NCI-H2171 (cell line): ENCODE data around the gene RAB43.
A peak's percentile ranks its signal among the peaks of the same experiment; 100 is the strongest.
"Not testable (repeated sequence)": the region's sequence is repeated elsewhere in the genome, so short reads cannot be mapped to it uniquely, and the experiment has no call there.

Source experiments
- DNase-seq: peaks from one replicate; lab custom pipeline; 2025; lab: John Stamatoyannopoulos, UW

The RAB43 gene

DNA sequence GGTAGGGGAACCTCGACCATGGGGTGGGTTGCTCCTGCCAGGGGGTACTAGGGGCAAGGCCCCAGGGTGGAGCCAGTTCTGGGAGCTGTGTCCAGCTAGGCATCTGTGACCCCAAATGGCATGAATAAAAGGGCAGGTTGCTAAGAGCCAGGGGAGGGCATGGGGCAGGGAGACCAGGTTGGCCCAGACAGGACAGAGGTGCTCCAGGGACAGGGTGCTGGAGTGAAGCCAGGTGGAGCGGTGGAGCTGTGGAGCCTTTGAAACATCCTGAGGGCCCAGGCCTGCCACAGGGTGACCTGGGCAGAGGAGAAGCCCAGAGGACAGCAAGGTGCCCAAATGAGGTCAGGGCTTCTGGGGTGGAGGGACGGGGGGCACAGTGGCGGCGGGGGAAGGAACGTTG, 33.3 kb downstream of the RAB43 start:
- not testable (repeated sequence) for DNase-seq

DNA sequence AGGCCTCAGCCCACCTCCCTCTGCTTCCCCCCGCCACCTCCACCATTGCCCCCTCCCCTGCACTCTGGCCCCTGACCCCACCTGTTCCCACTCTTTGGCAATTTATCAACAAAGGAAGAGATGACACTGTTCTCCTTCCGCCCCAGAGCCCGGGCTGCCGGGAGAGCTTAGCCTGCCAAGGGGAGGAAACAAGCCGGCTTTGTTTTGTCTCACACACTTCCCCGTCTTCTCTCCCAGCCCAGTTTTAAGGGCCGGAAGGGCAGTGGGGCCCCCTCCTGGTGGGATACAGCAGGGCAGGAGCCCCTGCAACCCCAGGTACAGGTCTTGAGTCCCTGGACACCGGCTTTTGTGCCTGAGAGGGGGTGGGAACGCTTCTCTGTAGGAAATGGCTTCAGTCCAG, 33.7 kb downstream of the RAB43 start:
- not testable (repeated sequence) for DNase-seq

DNA sequence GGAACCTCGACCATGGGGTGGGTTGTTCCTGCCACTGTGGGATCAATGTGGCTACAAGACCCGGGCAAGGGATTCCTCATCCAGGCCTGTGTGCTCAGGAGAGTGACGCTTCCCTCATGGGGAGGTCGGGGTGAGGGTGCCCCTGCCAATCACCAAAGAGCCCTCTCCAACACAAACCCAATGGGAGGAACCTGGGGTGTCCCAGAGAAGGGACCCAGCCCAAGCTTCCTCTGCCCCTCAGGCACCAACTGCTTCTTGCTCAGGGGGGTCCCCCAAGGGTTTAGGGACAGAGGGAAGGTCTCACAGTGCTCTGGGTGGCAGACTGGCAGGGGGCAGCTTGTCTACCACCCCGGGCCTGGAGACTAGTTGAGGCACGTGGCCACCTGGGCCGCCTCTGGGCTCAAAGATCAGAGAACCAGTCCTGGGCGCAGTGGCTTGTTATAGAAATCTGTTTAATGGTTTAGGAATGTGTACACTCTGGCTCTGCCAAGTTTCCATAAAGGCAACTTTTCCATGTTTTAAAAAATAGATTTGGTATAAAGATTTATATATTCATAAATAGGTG, 34.4 kb downstream of the RAB43 start:
- no peak for DNase-seq

DNA sequence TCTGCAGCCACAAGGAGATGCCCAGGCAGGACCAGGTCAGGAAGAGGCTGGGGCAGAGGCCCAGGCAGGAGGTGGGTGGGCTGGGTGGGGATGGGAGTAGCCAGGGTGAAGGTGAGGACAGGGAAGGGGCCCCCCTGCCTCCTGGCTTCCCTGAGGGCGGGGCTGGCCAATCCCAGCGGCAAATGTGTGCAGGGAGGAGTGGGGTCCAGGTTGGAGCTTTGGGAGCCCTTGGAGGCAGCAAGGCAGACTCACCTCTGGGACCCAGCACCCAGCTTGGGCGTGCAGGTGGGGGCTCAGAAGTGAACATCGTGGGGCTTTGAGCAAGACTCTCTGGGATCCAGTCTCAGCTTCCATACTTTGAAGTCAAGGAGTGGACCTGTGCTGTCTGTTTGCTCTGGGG, 35.8 kb downstream of the RAB43 start:
- DNase-seq: no peak

DNA sequence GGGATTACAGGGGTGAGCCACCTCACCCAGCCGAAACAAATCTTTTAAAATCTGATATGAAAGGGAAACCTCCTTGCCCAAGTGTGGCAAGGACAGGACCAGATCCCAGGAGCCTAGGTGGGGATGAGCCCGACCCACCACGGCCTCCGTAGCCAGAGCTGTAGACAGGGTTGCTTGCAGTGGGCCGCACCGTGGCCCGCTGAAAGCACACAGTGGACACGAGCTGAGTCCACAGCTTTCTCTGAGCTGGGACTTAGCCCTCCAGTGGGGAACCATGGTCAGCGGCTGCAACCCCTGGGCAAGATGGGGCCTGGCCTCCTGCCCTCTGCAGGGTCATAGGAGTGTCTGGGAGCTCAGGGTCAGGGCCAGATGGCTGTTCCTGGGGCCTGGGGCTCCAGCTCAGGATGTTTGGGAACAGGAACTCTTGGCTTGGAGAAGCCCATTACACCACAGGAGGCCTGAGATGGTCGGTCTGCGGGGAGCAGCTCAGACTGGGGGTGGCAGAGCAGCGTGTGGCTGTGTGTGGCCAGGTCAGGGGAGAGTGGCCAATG, 36.4 kb downstream of the RAB43 start:
- no peak for DNase-seq

DNA sequence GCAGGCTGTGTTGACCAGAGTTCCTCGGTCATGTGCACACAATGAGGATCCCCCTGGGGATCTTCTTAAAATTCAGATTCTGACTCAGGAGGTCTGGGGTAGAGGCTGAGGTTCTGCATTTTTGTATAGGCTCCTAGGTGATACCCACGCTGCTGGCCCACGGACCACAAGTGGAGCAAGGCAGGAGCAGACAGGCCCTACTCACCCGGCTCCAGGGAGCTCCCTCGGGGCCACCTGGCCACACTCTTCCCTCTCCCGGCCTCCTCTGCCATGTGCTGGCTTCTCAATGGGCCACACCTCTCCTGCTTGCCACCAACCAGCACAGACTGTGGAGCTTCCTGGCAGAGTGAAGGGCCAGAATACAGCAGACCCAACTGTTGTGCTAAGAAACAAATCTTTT, 37.1 kb downstream of the RAB43 start:
- no peak for DNase-seq

DNA sequence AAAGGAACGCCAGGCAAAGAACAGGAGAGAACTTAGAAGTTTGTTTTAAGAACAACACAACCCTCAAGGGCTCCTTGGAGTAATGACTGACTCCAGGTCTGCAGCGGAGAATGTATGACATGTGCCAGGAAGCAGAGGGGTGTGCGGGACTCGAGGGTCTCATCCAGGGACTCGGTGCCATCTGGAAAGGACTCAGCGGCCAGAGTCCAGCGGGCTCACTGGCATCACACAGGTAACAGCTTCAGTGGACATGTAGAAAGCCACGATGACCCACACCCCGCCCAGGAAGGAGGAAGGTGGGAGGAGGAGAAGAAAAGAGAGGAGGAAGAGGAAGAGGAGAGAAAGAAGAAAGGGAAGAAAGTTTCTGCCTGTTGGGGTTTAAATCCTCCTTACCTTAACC, 39.6 kb downstream of the RAB43 start:
- DNase-seq: no peak

DNA sequence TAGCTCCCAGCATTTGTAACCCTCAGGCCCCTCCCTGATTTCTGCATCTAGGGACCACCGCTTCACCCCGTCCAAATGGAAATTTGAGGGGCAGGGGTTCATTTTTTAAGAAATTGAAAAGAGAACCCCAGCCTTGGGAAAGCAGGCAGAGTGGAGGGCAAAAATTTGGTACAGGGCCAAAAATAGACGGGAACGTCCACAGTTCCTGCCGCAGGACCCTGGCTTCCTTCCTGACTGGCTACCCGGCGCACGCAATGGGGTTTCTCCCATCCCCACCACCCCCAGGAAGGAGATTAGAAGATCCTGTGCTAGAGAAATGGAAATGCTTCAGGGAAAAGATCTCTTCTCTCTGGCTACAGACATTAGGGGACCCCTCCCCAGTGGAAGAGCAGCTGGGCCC, 40.1 kb downstream of the RAB43 start:
- no peak for DNase-seq

DNA sequence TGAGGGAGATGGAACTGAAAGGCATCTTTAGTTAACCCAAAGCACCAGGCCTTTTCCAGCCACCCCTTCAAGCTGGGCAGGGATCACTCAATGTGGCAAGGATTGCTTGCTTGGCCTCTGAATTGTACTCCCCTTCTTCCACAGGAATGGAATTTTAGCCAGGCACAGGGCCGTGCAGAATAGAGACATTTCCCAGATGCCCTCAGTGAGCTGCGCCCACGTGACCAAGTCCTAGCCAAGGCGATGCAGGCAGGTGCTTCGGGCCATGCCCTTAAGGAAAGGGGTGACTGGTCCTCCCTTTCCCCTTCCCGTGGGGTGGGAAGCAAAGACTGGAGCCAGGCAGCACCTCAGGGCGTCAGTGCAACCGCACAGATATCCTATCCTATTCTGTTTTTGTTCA, 43.1 kb downstream of the RAB43 start:
- DNase-seq: no peak

DNA sequence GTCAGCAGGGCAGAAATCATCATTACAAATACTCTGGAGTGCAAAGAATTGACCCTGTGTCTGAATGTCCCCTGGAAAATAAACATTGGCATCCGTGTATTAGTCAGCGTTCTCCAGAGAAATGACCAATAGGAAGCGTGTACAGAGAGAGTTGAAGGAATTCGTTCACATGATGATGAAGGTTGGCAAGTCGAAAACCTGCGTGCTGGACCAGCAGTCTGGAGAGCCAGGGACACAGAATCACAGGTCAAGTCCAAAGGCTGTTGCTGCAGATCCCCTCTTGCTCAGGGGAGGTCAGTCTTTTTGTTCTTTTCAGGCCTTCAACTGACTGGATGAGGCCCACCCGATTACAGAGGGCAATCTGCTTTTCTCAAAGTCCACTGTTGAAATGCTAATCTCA, 44.4 kb downstream of the RAB43 start:
- no peak for DNase-seq

DNA sequence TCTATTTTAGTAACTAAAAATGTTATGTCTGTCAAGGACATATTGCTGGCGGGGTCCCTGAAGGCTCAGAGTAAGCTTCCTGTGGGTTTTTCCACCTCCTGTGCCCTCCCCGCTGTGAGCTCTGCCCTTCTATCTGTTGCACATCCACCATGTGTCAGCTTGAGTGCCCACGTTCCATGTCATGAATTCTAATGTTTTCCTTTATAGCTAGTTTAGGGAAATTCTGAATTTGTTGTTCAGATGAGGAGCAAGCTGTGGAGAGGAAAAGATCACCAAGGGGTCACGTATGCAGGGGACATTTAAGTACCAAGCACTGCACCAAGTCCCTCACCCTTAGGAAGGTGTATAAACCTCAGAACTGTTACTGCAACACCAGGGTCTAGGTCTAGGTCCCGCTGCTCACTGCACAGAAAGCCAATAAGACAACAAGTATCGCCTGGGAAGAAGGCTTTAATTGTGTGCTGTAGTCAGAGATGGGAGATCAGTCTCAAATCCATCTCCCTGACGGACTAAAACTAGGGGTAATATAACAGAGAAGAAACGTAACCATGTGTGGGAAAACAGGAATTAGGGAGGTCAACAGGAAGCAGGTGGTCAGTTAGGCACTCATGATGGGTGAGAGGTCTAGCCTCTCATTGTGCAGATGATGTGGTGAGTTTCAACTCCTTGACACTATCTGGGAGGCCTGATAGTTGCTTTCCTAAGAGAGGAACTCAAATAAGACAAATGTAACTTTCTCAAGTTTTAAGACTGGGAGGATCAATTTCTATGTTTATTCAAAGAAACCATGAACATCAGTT, 51.3 kb downstream of the RAB43 start:
- no peak for DNase-seq

DNA sequence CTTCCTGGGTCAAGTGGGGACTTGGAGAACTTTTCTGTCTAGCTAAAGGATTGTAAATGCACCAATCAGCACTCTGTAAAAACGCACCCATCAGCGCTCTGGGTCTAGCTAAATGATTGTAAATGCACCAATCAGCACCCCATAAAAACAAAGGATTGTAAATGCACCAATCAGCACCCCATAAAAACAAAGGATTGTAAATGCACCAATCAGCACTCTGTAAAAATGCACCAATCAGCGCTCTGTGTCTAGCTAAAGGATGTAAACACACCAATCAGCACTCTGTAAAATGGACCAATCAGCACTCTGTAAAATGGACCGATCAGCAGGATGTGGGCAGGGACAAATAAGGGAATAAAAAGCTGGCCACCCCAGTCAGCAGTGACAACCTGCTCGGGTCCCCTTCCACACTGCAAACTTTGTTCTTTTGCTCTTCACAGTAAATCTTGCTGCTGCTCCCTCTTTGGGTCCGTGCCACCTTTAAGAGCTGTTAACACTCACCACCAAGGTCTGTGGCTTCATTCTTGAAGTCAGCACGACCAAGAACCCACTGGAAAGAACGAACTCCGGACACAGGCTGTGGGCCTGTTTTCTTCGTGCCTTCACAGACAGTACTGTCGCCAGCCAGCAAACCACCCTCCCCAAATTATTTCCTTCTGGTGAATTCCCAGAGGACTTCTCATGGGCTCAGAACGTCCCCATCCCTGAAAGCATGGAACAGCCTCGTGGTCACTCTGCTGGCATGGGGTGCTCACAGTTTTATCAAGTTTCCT, 52.1 kb downstream of the RAB43 start:
- not testable (repeated sequence) for DNase-seq

DNA sequence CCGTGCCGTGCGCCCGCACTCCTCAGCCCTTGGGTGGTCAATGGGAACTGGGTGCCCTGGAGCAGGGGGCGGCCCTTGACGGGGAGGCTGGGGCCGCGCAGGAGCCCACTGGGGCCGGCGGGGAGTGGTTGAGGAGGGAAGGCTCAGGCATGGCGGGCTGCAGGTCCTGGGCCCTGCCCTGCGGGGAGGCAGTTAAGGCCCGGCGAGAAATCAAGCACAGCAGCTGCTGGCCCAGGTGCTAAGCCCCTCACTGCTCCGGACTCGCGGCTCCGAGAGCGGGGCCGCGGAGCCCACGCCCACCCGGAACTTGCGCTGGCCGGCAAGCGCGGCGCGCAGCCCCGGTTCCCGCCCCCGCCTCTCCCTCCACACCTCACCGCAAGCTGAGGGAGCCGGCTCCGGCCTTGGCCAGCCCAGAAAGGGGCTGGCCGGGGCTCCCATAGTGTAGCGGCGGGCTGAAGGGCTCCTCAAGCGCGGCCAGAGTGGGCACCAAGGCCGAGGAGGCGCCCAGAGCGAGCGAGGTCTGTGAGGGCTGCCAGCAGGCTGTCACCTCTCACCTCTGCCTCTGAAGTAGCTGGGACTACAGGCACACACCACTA, 53.2 kb downstream of the RAB43 start:
- no peak for DNase-seq

DNA sequence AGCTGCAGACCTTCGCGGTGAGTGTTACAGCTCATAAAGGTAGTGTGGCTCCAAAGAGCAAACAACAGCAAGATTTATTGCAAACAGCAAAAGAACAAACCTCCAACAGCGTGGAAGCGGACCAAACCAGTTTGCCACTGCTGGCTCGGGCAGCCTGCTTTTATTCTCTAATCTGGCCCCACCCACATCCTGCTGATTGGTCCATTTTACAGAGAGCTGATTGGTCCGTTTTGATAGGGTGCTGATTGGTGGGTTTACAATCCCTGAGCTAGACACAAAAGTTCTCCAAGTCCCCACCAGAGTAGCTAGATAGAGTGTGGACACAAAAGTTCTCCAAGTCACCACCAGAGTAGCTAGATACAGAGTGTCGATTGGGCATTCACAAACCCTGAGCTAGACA, 53.9 kb downstream of the RAB43 start:
- DNase-seq: not testable (repeated sequence)

DNA sequence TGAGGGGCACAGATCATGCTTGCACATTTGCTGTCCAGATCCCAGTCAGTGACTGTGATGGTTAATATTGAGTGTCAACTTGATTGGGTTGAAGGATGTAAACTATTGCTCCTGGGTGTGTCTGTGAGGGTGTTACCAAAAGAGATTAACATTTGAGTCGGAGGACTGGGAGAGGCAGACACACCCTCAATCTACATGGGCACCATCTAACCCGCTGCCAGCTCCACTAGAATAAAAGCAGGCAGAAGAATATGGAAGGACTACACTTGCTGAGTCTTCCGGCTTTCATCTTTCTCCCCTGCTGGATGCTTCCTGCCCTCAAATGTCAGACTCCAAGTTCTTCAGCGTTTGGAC, 55.9 kb downstream of the RAB43 start:
- DNase-seq: no peak

DNA sequence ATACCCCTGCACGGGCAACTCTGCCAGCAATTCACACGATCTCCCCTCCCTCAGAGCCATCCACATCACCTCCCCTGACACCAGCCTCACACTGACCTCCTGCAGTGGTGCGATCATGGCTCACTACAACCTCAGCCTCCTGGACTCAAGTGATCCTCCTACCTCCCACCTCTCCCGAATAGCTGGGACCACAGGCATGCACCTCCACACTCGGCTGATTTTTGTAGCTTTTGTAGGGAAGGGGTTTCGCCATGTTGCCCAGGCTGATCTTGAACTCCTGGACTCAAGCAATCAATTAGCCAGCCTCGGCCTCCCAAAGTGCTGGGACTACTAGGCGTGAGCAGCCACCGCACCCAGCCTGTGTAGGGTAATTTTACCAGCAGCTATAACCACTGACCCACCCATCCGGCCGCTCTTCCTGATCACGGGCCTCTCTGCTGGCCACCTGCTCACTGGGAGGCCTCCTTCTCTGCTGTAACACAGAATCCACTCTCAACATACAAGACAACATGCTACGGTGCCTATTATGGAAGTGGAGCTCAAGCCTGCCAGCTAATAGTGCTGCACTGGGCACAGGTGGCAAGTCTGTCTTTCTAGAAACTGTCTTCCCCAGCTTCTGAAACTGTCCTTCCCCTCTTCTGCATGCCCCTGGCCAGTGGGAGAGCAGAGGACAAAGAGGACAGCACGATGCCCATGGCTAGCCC, 56.4 kb downstream of the RAB43 start:
- no peak for DNase-seq

DNA sequence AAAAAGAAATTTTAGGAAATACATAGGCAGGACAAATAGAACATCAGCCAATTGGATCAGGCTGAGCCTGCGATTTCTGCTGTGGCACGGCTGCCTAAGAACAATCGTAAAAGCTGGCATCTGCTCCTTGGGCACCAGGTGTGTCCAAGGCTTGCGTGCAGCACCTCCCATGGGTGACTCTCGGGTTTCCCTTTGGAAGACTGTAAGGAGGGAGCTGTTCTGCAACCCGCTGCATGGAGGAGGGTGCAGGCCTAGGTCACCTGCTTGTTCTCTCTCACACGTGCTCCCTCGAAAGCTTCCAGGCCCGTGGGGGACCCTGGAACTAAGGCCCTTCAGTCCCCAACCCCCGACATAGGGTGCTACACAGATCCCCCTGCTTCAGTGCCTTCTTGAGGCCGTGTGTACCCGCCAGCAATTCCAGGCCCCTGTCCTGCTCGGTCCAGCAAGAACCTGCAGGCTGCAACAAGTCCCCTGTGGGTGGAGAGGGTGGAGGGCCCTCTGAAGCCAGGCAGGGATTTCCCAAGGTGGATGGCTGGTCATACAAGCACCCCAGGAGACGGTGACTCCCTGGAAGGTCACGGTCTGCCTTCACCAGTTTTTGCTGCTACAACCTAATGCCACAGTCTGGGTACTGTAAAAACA, 57.6 kb downstream of the RAB43 start:
- peak; percentile 82 for DNase-seq

DNA sequence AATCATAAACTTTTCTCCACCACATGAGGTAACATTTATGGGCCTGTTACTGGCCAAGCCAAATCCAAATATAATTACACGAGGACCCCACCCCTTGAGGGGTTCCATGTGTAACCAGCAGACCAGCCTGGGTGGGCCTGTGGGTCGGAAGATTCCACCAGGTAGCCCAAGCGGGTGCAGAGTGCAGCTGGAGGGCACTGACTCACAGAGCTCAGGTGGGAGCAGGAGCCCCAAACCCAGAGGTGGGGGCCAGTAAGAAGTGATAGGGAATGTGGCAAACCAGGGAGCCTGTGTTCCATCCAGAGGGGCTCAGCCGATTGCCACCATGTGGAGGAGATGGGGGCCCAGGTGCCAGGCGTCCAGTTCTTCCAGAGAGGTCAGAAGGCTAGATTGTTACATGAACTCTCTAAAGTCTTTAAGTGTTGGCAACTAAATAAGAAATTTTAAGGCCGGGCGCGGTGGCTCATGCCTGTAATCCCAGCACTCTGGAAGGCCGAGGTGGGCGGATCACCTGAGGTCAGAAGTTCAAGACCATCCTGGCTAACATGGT, 58.4 kb downstream of the RAB43 start:
- no peak for DNase-seq

DNA sequence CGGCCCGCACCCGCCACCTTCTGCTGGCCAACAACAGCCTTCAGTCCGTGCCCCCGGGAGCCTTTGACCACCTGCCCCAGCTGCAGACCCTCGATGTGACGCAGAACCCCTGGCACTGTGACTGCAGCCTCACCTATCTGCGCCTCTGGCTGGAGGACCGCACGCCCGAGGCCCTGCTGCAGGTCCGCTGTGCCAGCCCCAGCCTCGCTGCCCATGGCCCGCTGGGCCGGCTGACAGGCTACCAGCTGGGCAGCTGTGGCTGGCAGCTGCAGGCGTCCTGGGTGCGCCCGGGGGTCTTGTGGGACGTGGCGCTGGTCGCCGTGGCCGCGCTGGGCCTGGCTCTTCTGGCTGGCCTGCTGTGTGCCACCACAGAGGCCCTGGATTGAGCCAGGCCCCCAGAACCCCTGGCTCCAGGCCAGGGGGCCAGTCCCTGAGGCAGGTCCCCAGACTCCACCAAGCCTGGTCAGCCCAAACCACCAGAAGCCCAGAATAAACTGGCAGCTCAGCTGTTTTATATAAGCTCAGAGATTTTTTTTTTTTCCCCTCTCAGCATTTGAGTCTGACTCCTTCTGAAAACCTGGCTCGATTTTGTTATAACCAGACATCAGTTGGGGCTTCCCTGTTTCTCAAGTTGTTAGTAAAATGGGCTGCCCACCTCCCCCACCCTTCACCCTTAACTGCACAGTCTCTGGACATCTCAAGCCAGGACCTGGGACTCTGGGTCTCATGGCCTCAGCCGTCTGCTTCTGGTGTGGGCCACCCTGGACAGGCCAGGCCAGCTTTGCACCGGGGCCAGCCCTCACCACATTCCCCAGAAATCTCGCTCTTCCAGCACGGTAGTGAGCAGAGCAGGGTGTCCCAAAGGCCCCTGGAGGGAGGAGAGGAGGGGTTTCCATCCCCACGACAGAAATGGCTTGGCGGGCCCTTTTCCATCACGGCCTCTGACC, 59.4 kb downstream of the RAB43 start:
- no peak for DNase-seq
